HG03095 (cell line): ENCODE data around the gene SPACA7.
"Not testable (repeated sequence)": the region's sequence is repeated elsewhere in the genome, so short reads cannot be mapped to it uniquely, and the experiment has no call there.

ENCODE experiments used
- ATAC-seq: cut with Tn5 transposase; IDR thresholded peaks from one replicate; pipeline ENCODE4 v1.9.1; 2021; ENCODE audit warnings: moderate library complexity; ENCODE audit not compliant: unreplicated experiment

Gene SPACA7

DNA sequence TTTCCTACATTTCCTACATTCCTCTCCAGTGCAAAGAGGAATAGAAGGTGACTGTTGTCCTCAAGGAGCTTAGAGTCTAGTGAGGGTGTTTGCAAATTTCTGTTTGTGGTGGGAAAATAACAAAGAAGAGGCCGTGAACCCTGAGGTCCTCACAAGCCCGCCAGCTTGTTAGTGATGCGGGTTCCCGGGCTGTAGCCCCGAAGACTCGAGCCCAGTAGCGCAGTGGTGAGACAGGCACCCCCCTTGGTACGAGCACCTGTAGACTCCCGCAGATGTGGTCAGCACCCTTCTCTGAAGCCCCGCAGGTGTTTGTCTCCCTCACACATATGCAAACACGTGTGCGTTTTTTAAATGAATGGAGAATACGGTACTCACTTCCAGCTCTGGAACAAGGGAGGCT is 26.5 kb upstream of the SPACA7 start:
- no peak for ATAC-seq

DNA sequence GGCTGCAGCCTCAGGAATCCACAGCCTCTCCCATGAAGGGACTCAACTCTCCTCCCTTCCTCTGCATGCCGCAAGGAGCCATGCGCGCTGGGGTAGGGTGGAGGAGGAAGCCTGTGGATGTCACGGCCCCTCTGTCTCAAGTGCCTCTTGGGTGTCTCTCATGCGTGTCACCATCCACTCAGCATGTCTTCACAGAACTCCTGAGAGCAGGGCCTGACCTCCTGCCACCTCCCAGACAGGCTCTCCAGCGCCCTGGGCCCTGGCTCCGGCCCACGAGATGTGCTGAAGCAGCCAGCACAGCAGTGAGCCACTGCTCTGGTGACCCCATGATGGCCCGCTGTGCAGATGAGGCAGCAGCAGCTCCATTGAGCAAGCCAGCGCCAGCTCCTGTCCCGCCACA is 25.9 kb upstream of the SPACA7 start:
- ATAC-seq, result no peak

DNA sequence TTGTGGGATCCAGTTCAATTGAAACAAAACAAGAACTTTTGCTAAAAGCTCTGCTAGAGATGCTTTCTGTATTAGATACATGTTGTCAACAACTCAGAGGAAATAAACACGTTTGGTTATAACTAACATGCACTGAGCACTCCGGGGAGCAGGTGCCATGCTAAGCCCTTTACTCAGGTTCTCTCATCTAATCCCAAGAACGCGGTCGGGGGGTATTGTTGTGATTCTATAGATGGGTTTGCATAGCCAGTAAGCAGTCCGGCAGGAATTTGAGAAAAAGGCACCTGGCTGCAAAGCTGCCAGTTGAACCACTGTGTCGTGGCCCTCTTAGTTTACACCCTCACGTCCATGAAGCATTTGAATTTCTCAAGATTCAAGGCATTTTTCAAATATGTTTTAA is 24.3 kb upstream of the SPACA7 start:
- no peak for ATAC-seq

DNA sequence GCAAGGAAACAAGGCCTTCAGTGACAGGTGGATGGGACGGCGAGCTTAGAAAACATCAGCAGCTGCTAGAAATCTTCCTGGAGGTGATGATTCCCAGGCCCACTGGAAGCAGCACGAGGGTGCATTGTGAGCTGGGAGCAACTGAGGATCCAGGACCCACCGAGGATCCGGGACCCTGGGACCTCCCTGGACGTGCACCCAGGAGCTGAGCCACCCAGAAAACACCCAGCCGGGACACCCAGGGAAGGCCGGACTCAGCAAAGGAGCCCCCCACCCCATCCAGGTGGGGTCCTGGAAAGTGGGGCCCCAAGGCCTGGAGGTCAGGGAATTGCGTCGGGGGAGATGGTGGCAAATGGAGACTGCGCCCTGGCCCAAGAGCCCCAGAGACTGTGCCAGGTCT is 22.3 kb upstream of the SPACA7 start:
- no peak for ATAC-seq

DNA sequence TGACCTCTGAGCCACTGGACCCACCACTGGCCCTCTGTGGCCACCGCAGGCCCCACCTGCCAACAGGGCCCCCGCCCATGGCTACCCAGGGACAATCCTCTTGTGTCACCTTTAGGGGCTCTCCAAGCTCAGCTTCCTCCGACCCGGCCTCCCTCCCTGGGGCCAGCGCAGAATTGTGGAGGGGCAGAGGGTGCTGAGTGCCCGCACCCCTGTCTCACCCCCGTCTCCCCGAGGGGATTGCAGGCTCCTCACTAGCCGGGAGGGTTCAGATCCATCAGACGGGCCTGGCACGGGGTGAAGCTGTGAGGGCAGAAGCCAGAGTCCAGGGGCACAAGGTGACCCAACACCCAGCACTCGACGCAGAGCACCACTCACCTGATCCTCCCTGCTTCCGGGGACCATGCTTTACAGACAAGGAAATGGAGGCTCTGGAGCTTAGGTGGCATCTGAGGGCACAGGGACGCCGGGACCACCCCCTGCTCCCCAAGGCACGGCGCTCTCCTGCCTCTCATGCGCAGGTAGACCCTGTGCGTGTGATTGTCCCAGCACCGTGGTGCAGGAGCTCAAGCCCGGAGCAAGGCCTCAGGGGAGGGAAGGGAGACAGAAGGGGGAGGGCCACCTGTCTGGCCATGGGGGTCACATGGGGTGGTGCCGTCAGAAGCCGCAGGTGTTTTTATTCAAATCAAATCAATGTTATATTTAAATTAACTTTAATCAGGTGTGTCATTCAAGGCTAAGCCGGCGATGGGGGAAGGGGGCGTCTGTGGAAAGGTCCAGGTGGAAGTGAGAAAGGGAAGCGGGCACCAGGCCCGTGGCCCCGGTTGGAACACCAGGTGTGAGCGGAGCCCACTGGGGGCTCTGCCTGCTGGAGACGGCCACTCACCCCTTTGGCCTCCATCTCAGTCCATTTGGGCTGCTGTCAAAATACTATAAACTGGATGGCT is 21.6 kb upstream of the SPACA7 start:
- ATAC-seq, result no peak

DNA sequence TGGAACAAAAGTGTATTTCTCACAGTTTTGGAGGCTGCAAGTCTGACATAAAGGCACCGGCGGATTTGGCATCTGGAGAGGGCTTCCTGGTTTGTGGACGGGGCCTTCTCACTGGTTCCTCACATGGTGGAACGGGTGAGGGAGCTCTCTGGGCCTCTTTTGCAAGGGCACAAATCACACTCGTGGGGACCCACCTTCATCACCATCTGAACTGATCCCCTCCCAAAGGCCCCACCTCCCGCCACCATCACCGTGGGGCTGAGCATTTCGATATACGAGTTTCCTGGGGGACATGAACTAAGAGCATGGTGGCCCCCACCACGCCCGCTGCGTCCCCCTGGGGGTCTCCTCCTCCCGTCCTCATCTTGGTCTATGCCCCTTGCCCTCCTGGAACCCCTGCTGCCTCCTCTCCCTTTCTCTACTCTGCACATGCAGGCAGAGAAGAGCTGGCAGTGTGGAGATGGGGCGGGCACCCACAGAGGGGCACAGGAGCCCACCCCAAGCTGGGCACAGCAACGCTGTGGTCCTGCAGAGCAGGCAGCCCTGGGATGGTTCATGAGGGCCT is 20.8 kb upstream of the SPACA7 start:
- no peak for ATAC-seq

DNA sequence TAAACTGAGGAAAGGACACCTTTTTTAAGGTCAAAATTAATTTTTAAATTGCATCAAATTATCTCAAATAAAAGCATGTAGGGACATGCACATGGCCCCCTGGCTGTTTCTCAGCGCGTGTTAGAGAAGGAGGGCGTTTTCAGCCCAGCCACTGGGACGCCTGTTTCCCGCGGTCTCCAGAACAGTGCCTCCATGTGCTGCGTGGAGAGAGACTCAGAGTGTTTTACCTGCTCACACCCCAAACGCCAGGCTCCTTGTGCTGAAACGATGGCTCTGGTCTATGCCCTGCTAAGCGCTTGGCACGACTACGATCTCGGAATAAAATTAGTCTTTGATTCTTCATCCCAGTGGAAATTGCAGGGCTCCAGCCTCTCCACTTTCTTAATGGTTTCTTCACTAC is 20.0 kb upstream of the SPACA7 start:
- ATAC-seq, result no peak

DNA sequence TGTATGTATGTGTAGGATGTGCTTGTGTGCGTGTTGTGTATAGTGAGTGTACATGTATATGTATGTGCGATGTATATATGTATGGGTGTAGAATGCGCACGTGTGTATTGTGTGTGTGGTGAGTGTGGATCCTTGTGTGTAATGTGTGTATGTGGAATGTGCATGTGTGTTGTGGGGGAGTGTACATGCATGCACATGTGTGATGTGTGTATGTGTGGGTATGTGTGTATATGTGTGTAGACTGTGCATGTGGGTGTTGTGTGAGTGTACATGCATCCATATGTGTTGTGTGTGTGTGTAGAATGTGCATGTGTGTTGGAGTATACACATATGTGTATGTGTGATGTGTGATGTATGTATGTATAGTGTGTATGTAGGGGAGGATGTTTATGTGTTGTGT is 18.0 kb upstream of the SPACA7 start:
- ATAC-seq, result no peak

DNA sequence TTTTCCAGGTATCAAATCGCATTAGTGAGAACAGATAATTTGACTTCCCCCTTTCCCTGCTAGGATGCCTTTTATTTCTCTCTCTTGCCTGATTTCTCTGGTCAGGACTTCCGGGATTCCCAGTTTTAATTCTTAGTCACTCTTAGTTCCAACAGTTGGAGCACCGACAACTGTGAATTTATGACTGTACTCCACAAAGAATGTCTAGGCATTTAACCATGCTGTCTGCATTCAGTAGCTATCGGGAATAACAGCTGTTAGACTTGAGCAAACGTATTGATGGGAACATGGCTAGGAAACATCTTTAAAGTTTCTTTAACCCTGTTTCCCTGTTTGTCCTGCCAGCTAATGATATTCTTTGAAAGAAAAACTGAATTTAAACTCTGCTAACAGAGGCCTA is 14.1 kb upstream of the SPACA7 start:
- no peak for ATAC-seq

DNA sequence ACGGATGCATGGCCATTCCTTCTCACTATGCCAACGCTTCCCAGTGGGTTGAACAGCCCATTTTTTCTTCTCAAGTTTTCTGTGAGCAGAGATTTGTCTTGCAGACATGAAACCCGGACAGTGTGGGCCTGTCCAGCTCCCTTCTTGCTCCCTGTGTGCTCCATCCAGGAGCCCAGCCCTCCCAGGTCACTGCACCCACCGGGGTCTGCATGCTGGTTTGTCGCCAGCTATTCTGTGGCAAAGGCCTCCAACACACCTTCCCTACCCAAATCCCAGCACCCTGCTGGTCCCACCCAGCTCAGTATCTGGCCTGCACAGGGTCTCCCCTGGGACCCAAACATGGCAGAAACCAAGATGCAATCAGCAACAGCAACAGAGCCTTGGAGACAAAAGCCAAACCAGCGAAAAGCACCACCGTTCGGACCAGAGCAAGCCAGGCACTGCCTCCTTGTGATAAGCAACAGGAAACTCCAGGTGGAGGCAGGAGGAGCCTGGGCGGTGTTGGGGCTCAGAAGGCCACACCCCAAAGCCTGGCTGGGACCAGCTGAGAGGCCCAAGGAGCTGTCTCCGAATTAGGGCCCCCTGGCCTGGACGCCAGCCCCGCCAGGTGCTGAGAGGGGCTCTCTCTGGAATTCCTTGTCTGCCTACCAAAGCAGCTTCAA is 12.2 kb upstream of the SPACA7 start:
- no peak for ATAC-seq

DNA sequence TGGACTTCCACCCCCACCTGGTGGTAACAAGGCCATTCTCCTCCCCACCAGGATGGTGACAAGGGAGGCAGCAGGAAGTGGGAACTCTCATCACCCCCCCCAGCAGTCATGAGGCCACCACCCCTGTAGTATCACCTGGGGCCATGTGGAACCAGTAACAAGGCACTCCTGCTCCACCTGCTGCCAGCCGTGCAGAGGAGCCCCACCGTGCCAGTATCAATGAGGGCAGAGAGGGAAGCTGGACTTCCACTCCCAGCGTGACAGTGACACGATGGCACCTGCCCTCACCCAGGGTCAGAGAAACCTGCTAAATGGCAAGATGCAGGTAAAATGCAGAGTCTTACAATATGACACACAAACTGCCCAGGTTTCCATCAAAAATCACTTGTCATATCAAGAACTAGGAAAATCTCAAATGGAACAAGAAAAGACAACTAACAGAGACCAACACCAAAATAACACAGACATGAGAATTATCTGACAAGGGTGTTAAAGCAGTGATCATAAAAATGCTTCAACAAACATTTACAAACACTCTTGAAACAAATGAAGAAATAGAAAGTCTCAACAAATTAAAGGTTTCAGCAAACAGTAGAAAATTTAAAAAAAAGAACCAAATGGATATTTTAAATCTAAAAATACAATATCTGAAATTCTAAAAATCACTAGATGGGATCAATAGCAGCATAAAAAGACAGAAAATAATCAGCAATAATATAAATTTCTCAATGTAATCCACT is 9.1 kb upstream of the SPACA7 start:
- ATAC-seq, result no peak

DNA sequence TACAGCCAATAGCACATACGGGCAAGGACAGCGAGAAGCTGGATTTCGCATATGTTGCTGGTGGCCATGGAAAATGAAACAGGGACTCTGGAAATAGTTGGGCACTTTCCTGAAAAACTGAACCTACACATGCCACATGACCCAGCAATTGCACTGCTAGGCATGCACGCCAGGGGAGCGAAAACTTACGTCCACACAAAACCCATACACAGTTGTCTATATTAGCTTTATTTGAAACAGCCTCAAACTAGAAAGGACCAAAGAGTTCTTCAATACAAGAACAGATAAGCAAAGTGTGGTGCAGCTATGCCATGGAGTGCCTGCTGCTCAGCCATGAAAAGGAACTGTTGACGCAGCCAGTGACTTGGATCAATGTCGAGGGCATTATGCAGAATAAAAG is 7.3 kb upstream of the SPACA7 start:
- ATAC-seq, result no peak

DNA sequence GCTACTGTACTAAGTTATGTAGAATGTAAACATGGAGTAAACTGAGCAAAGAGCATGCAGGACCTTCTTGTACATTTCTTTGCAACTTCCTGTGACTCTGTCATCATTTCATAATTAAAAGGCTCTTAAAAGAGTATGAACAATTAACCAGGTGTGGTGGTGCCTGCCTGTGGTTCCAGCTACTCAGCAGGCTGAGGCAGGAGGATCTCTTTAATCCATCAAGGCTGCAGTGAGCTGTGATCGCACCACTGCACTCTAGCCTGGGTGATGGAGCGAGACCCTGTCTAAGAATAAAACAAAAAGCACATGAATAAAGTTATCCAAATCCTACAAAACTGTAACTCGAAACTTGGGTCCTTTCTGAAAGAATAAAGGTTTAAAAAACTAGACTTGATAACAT is 5.8 kb upstream of the SPACA7 start:
- ATAC-seq, result no peak

DNA sequence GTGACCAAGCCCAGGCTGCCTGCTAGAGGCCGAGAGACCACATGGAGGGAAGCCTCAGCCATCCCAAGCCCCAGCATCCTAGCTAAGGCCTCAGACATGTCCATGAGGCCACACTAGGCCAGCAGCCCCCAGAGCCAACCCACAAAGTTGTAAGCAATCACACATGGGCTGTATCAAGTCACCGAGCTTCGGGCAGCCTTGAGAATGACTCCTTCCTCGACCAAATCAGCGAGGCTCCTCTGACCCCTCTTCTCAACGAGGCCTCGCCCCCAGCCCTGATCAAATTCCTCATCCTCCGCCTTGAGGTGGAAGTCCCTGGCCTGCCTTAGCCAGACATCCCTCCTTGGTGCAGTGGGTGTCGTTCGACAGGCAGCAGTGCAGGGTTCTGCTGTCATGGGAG is 1.9 kb upstream of the SPACA7 start:
- ATAC-seq, result no peak

DNA sequence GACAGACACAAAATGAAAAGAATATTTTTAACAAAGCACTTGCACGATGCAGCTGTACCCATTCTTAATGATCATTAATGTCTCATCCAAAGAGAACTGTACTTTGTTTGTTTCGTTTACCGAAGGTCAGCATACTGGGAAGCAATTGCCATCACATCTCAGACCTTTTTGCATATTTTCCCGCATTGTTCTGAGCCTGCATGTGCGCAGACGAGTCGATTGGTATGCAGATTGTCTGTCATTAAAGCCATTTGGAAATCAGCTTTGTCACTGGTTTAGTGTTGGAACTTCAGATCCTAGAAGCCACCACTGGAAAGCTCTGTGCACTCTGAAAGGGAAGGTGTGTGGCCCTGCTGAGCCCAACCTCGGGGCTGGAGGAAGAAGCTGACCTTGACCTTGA is 15.6 kb downstream of the SPACA7 start:
- ATAC-seq, result no peak

DNA sequence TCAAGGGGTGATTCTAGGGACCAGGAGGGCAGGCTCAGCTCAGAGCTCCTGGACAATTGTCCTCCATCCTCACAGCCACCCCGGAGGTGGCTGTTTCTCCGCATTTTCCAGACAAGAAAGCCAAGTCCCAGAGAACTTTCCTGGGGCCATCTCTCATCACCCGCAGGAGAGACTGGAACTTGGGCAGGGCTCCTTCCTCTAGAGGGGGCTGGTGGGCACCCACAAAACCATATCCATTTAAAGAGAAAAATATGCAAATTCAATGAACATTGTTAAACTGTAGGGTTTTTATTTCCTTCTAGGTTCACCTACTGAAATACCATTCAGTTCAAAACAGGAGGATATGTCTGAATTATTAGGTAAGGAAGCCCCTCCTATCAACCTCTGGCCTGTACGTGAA is 16.6 kb downstream of the SPACA7 start:
- no peak for ATAC-seq

DNA sequence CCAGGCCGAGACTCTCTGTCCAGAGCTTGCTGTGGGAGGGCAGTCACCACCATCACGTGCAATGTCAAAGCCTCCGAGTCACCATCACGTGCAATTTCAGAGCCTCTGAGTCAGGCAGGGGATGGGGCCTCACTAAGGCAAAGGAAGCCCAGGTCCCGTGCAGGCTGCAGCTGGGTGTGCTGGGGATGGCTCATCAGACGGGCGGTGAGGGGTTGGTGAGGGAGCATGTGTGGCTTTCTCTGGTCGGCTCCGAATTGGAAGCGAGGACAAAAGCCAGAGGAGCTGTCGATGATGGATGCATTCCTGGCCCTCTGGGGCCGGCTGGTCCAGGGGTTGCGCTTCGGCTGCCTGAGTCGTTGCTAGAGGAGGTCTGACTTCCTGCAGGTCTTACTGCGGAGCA is 18.9 kb downstream of the SPACA7 start:
- not testable (repeated sequence) for ATAC-seq

DNA sequence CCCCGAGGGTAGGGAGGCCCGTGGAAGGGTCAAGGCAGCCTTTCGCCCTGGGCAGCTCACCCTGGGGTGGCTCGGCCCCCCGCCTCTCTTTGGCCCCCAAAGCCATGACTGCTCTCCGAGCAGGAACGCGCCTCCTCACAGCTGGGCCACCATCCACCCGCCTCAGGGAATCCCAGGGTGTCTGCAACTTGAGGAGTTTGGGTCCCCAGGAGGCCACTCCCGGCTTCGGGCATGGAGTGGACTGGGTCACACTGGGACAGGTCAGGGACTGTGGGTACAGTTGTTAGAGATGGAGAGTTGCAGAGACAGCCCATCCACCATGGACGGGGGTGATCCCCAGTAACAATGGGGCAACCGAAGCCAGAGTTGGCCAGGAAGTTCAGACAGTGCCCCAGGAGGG is 19.8 kb downstream of the SPACA7 start:
- not testable (repeated sequence) for ATAC-seq

DNA sequence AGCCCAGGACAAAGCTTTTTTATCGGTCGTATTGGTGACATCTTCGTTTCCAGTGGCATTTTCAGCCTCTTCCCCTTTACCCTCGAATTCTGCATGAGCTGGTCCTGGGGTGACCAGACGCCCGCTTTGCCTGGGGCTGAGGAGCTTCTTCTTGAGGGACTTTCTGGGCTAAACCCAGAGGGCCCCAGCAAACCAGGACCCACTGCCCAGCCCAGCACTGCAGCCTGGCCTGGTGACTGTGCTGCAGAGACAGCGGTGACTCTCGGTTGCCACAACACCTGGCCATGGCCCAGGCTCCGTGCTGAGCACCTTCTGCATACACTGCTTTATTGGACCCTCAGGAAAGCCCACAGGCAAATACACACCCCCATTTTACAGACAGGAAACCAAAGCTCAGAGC is 21.0 kb downstream of the SPACA7 start:
- ATAC-seq, result no peak

DNA sequence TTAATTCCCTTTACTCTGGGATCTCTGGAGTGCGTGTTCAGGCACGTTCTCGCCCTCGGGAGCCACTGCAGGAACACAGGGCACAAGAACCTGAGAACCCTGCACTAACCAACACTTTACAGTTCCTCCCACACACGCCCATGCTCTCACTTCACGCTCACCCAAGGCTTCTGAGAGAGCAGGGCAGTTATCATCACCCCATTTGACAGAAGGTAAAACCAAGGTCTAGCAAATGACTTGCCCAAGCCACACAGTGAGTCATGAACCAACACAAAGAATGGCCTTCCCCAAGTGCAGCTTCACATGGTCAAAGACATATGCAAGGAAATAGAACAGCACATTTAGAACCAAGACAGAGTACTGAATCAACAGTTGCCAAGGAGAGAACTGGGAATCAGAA is 22.2 kb downstream of the SPACA7 start:
- peak; percentile 54 for ATAC-seq

DNA sequence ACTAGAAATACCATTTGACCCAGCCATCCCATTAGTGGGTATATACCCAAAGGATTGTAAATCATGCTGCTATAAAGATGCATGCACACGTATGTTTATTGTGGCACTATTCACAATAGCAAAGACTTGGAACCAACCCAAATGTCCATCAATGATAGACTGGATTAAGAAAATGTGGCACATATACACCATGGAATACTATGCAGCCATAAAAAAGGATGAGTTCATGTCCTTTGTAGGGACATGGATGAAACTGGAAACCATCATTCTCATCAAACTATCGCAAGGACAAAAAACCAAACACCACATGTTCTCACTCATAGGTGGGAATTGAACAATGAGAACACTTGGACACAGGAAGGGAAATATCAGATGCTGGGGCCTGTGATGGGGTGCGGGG is 33.7 kb downstream of the SPACA7 start:
- not testable (repeated sequence) for ATAC-seq
